H9 (cell line): ENCODE measurements around the gene MGAT4C. TPM values are rescaled to one million over a fixed set of nuclear protein-coding genes. Genes with fewer than 3 reads are reported as not detected.

Experiments used
- DNase-seq: peaks from one replicate; pipeline ENCODE4 v3.0.0-alpha.2; 2017
- H2AFZ ChIP-seq: one replicate; pipeline ENCODE4 v1.6.1; 2013; ENCODE audit warnings: mild to moderate bottlenecking, low read length, control low read depth, moderate library complexity
- H2AK5ac ChIP-seq: 2 replicates; pipeline ENCODE4 v1.6.1; 2013; ENCODE audit warnings: low read length, control low read depth, mixed read lengths; ENCODE audit not compliant: insufficient read length
- H2BK120ac ChIP-seq: one replicate; pipeline ENCODE4 v1.6.1; 2013; ENCODE audit warnings: low read depth, mild to moderate bottlenecking, low read length, control low read depth, inconsistent platforms; ENCODE audit not compliant: poor library complexity, severe bottlenecking
- H2BK12ac ChIP-seq: 2 replicates; pipeline ENCODE4 v1.6.1; 2013; ENCODE audit warnings: low read length, control low read depth, mixed read lengths, low read depth; ENCODE audit not compliant: insufficient read length
- H2BK15ac ChIP-seq: 2 replicates; pipeline ENCODE4 v1.6.1; 2013; ENCODE audit warnings: low read depth, low read length, control low read depth
- H2BK20ac ChIP-seq: one replicate; pipeline ENCODE4 v1.6.1; 2013; ENCODE audit warnings: low read depth, mild to moderate bottlenecking, low read length, control low read depth, inconsistent platforms; ENCODE audit not compliant: poor library complexity, severe bottlenecking
- H2BK5ac ChIP-seq: 2 replicates; pipeline ENCODE4 v1.6.1; 2013; ENCODE audit warnings: low read length, control low read depth, mixed read lengths; ENCODE audit not compliant: insufficient read length
- H3K14ac ChIP-seq: 2 replicates; pipeline ENCODE4 v1.6.1; 2013; ENCODE audit warnings: low read length, control low read depth; ENCODE audit not compliant: insufficient read depth
- H3K18ac ChIP-seq: 2 replicates; pipeline ENCODE4 v1.6.1; 2013; ENCODE audit warnings: low read depth, mild to moderate bottlenecking, mixed read lengths, low read length, control low read depth; ENCODE audit not compliant: insufficient read length
- H3K23ac ChIP-seq: 2 replicates; pipeline ENCODE4 v1.6.1; 2013; ENCODE audit warnings: low read length, control low read depth, mixed read lengths, low read depth; ENCODE audit not compliant: insufficient read length
- H3K23me2 ChIP-seq: 2 replicates; pipeline ENCODE4 v1.6.1; 2013; ENCODE audit warnings: low read depth, mild to moderate bottlenecking, mixed read lengths, low read length, control low read depth; ENCODE audit not compliant: insufficient read length, poor library complexity, severe bottlenecking
- H3K27ac ChIP-seq: 2 replicates; pipeline ENCODE4 v1.5.1; 2013; ENCODE audit warnings: low read length, control low read depth, mixed read lengths, low read depth; ENCODE audit not compliant: insufficient read length
- H3K27me3 ChIP-seq: 2 replicates; pipeline ENCODE4 v1.6.1; 2013; ENCODE audit warnings: low read length, control low read depth, inconsistent platforms; ENCODE audit not compliant: insufficient read depth
- H3K4ac ChIP-seq: 2 replicates; pipeline ENCODE4 v1.6.1; 2013; ENCODE audit warnings: low read depth, mild to moderate bottlenecking, control low read depth, inconsistent platforms, low read length, moderate library complexity
- H3K4me1 ChIP-seq: 2 replicates; pipeline ENCODE4 v1.6.1; 2013; ENCODE audit warnings: low read length, control low read depth, inconsistent platforms; ENCODE audit not compliant: insufficient read depth
- H3K4me2 ChIP-seq: 2 replicates; pipeline ENCODE4 v1.6.1; 2013; ENCODE audit warnings: low read length, control low read depth, mixed read lengths; ENCODE audit not compliant: insufficient read length, insufficient read depth
- H3K56ac ChIP-seq: 2 replicates; pipeline ENCODE4 v1.6.1; 2013; ENCODE audit warnings: low read depth, mild to moderate bottlenecking, mixed read lengths, low read length, control low read depth; ENCODE audit not compliant: insufficient read length
- H3K79me1 ChIP-seq: 2 replicates; pipeline ENCODE4 v1.6.1; 2013; ENCODE audit warnings: low read depth, mild to moderate bottlenecking, moderate library complexity, low read length, control low read depth, inconsistent platforms; ENCODE audit not compliant: insufficient read depth, poor library complexity, severe bottlenecking
- H3K79me2 ChIP-seq: 2 replicates; pipeline ENCODE4 v1.6.1; 2013; ENCODE audit warnings: low read length, control low read depth, inconsistent platforms; ENCODE audit not compliant: insufficient read depth
- H3K9ac ChIP-seq: 2 replicates; pipeline ENCODE4 v1.6.1; 2013; ENCODE audit warnings: low read length, control low read depth, mixed read lengths; ENCODE audit not compliant: insufficient read length; ENCODE audit errors: extremely low read depth
- H3K9me3 ChIP-seq: one replicate; pipeline ENCODE4 v1.6.1; 2013; ENCODE audit warnings: low read depth, low read length, inconsistent platforms; ENCODE audit not compliant: control insufficient read depth
- H3T11ph ChIP-seq: one replicate; pipeline ENCODE4 v1.6.1; 2013; ENCODE audit warnings: mild to moderate bottlenecking, low read length, control low read depth, inconsistent platforms
- H4K20me1 ChIP-seq: one replicate; pipeline ENCODE4 v1.6.1; 2013; ENCODE audit not compliant: control insufficient read depth, insufficient read length, insufficient read depth
- H4K5ac ChIP-seq: 2 replicates; pipeline ENCODE4 v1.6.1; 2013; ENCODE audit warnings: low read depth, mild to moderate bottlenecking, mixed read lengths, low read length, control low read depth; ENCODE audit not compliant: insufficient read length
- H4K8ac ChIP-seq: replicated peaks from 2 replicates; pipeline ENCODE4 v1.6.1; 2013; ENCODE audit warnings: low read length, control low read depth, mixed read lengths, low read depth; ENCODE audit not compliant: insufficient read length
- H4K91ac ChIP-seq: 2 replicates; pipeline ENCODE4 v1.6.1; 2013; ENCODE audit warnings: low read depth, mild to moderate bottlenecking, moderate library complexity, mixed read lengths, low read length, control low read depth; ENCODE audit not compliant: insufficient read length
- H3K27ac Mint-ChIP-seq, 3 experiments: 2 replicates in 2 of 3; 3 replicates in 1 of 3; pipeline ENCODE4 v1.8.0; 2020 to 2021; ENCODE audit warnings: mixed read lengths in 3 of 3, mild to moderate bottlenecking in 1 of 3, moderate library complexity in 1 of 3
- H3K27me3 Mint-ChIP-seq: 2 replicates; pipeline ENCODE4 v1.8.0; 2021; ENCODE audit warnings: low read depth, mild to moderate bottlenecking, moderate library complexity, mixed read lengths
- H3K36me3 Mint-ChIP-seq, 3 experiments: 2 replicates in 2 of 3; 3 replicates in 1 of 3; pipeline ENCODE4 v1.8.0; 2020 to 2021; ENCODE audit warnings: low read depth in 3 of 3, mixed read lengths in 3 of 3; ENCODE audit not compliant: insufficient read depth in 1 of 3
- H3K4me1 Mint-ChIP-seq, 2 experiments: 2 replicates each; pipeline ENCODE4 v1.8.0; 2020; ENCODE audit warnings: mixed read lengths in 2 of 2
- H3K4me3 Mint-ChIP-seq, 2 experiments: 2 replicates in 1 of 2; 3 replicates in 1 of 2; pipeline ENCODE4 v1.8.0; 2020 to 2021; ENCODE audit warnings: mild to moderate bottlenecking in 2 of 2, mixed read lengths in 2 of 2, moderate library complexity in 1 of 2
- H3K9me3 Mint-ChIP-seq, 2 experiments: 2 replicates in 1 of 2; 3 replicates in 1 of 2; pipeline ENCODE4 v1.8.0; 2020; ENCODE audit warnings: mild to moderate bottlenecking in 2 of 2, mixed read lengths in 2 of 2, moderate library complexity in 1 of 2
- WGBS: extraction: QIAGEN DNeasy Blood & Tissue Kit; methylation state at CpG from one replicate; pipeline ENCODE4 v1.1.7; 2013; ENCODE audit warnings: missing lambda C conversion rate, low lambda C conversion rate, mixed read lengths; ENCODE audit not compliant: insufficient read length; ENCODE audit errors: extremely low coverage; 5-methylcytosine and 5-hydroxymethylcytosine counted together
- total RNA-seq: library from RNA; stranded (reverse); gene quantifications from 2 replicates; pipeline ENCODE4 v1.2.1, GENCODE V29; 2021
- TF ChIP-seq, protein P1 (sequence below): fragments of 200-600 bp; sonication (generic); conservative IDR thresholded peaks from 3 replicates; pipeline ENCODE4 v1.8.0; 2021; ENCODE audit warnings: antibody characterized with exemption, mild to moderate bottlenecking

MGAT4C gene
- total RNA-seq, 1 experiment from 2014 or later: 1.3 TPM

DNA sequence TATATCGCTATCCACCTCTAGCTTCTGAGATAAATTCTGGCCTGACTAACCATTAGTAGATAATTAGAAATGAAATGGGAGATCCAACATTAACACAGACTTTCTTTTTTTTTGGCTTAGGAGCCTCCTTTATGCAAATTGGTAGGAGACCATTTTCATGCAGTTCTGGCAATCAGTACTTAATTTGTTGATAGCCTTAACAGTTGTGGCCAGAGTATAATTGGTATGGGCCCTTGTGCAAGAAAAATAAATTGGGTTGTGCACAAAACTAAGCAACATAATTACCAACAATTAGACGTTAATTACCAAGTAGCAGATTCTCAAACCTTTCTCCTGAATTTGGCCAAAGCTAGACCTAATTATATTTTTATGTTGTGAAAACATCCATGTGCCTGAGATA lies 111.0 kb downstream of the MGAT4C start:
- Histone ChIP-seq H3K9ac (no peak overlapping the region), H3T11ph (no peak overlapping the region), H3K27me3 (no peaks in the 10 kb centered on the region), H4K20me1 (no peaks in the 10 kb centered on the region), H2AK5ac (no peak overlapping the region), H2BK20ac (no peak overlapping the region), H3K23me2 (no peaks in the 10 kb centered on the region), H3K4me2 (no peak overlapping the region), H3K18ac (no peak overlapping the region), H2BK12ac (no peak overlapping the region), H4K5ac (no peak overlapping the region), H4K8ac (no peak overlapping the region), H3K56ac (no peak overlapping the region), H2AFZ (no peak overlapping the region), H3K14ac (no peak overlapping the region), H3K79me2 (no peaks in the 10 kb centered on the region), H3K79me1 (no peaks in the 10 kb centered on the region), H3K4me1 (0 out of 2 replicates have a peak, but pooled peaks cover 3% of the 10 kb centered on the region), H2BK5ac (no peak overlapping the region), H3K27ac (no peak overlapping the region), H2BK15ac (no peak overlapping the region), H3K4ac (no peak overlapping the region), H2BK120ac (no peak overlapping the region), H3K23ac (no peak overlapping the region), H4K91ac (no peak overlapping the region), H3K9me3 (no peaks in the 10 kb centered on the region)
- TF ChIP-seq, protein P1, sequence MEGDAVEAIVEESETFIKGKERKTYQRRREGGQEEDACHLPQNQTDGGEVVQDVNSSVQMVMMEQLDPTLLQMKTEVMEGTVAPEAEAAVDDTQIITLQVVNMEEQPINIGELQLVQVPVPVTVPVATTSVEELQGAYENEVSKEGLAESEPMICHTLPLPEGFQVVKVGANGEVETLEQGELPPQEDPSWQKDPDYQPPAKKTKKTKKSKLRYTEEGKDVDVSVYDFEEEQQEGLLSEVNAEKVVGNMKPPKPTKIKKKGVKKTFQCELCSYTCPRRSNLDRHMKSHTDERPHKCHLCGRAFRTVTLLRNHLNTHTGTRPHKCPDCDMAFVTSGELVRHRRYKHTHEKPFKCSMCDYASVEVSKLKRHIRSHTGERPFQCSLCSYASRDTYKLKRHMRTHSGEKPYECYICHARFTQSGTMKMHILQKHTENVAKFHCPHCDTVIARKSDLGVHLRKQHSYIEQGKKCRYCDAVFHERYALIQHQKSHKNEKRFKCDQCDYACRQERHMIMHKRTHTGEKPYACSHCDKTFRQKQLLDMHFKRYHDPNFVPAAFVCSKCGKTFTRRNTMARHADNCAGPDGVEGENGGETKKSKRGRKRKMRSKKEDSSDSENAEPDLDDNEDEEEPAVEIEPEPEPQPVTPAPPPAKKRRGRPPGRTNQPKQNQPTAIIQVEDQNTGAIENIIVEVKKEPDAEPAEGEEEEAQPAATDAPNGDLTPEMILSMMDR: no peak
- Mint-ChIP-seq H3K4me3 (no peak overlapping the region), H3K27ac (peak overlapping the region in 1 of 3 experiments; percentile 12; a peak in 2 of 7 replicates), H3K36me3 (peaks cover 0 to 1% (median 0%) of the 10 kb centered on the region in 3 experiments; a peak in 2 of 7 replicates), H3K27me3 (no peaks in the 10 kb centered on the region), H3K9me3 (no peaks in the 10 kb centered on the region), H3K4me1 (peaks cover 6 to 15% of the 10 kb centered on the region in 2 experiments)
- DNase-seq: no peak
- no CpG with 5 or more reads among the region's 2 CpGs for WGBS
